ENCODE results near the gene GRIP2. TPM values are rescaled to one million over a fixed set of nuclear protein-coding genes. Genes with fewer than 3 reads are reported as not detected.

The GRIP2 gene
- polyA plus RNA-seq, 1 experiment = not detected

GRCh38 chr3:14550651-14551611 lies 10.8 kb upstream of the GRIP2 start:
- Histone ChIP-seq H3K4me3 (ENCODE audit: low read depth, low read length) (no peak overlapping the region), H3K27ac (ENCODE audit: low read depth, low read length) (no peak overlapping the region), H3K9me3 (ENCODE audit: control insufficient read depth, insufficient read depth, low read length) (no peaks in the 10 kb centered on the region; the same call in 1 of the 2 replicates), H3K27me3 (ENCODE audit: control insufficient read depth, insufficient read depth, low read length) (peaks cover 26% of the 10 kb centered on the region)
- DNase-seq (ENCODE audit: low read depth, low spot score) = no peak
- ChIA-PET POLR2A (no interaction called here), CTCF (interaction anchor here (0.8 to 2.1 kb wide), 3 partner anchors 12 to 348 kb away, joined by 3 to 10 read pairs (median 6); no protein-coding TSS in a partner anchor)
- TF ChIP-seq, protein P1, sequence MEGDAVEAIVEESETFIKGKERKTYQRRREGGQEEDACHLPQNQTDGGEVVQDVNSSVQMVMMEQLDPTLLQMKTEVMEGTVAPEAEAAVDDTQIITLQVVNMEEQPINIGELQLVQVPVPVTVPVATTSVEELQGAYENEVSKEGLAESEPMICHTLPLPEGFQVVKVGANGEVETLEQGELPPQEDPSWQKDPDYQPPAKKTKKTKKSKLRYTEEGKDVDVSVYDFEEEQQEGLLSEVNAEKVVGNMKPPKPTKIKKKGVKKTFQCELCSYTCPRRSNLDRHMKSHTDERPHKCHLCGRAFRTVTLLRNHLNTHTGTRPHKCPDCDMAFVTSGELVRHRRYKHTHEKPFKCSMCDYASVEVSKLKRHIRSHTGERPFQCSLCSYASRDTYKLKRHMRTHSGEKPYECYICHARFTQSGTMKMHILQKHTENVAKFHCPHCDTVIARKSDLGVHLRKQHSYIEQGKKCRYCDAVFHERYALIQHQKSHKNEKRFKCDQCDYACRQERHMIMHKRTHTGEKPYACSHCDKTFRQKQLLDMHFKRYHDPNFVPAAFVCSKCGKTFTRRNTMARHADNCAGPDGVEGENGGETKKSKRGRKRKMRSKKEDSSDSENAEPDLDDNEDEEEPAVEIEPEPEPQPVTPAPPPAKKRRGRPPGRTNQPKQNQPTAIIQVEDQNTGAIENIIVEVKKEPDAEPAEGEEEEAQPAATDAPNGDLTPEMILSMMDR (IDR thresholded peaks at IDR 0.05; ENCODE audit: low read depth, low read length) = no peak

- DNase-seq (ENCODE audit: low read depth, low spot score) = no peak
- POLR2A ChIA-PET = no interaction called here
- CTCF ChIA-PET = interaction anchor here (1.0 to 3.7 kb wide), 7 partner anchors 9 to 353 kb away, joined by 3 to 53 read pairs (median 5); no protein-coding TSS in a partner anchor
- peaks cover 21% of the 10 kb centered on the region for H3K27me3 ChIP-seq (ENCODE audit: control insufficient read depth, insufficient read depth, low read length)
- no peak overlapping the region for H3K27ac ChIP-seq (ENCODE audit: low read depth, low read length)
- no peaks in the 10 kb centered on the region; the same call in 1 of the 2 replicates for H3K9me3 ChIP-seq (ENCODE audit: control insufficient read depth, insufficient read depth, low read length)
- no peak overlapping the region for H3K4me3 ChIP-seq (ENCODE audit: low read depth, low read length)
- TF ChIP-seq, protein P1 (IDR thresholded peaks at IDR 0.05; ENCODE audit: low read depth, low read length) = no peak
Measured at GRCh38 chr3:14550181-14550580, 10.0 kb upstream of the GRIP2 start.

- ChIA-PET CTCF (interaction anchor here (0.6 to 5.5 kb wide), 14 partner anchors 9 to 870 kb away, joined by 3 to 53 read pairs (median 5); no protein-coding TSS in a partner anchor), POLR2A (interaction anchor here (0.7 kb wide), 1 partner anchor 659 kb away, joined by 3 read pairs; no protein-coding TSS in a partner anchor)
- H3K4me3 ChIP-seq (ENCODE audit: low read depth, low read length) = no peak overlapping the region
- TF ChIP-seq, protein P1 (IDR thresholded peaks at IDR 0.05; ENCODE audit: low read depth, low read length) = peak; percentile 47
- no peak for DNase-seq (ENCODE audit: low read depth, low spot score)
- peaks cover 13% of the 10 kb centered on the region for H3K27me3 ChIP-seq (ENCODE audit: control insufficient read depth, insufficient read depth, low read length)
- no peak overlapping the region for H3K27ac ChIP-seq (ENCODE audit: low read depth, low read length)
- no peaks in the 10 kb centered on the region; the same call in 1 of the 2 replicates for H3K9me3 ChIP-seq (ENCODE audit: control insufficient read depth, insufficient read depth, low read length)
Measured at GRCh38 chr3:14549256-14549919, 9.2 kb upstream of the GRIP2 start.

GRCh38 chr3:14548321-14548729 lies 8.2 kb upstream of the GRIP2 start:
- CTCF ChIA-PET = interaction anchor here (0.7 to 5.5 kb wide), 10 partner anchors 10 to 652 kb away, joined by 3 to 53 read pairs (median 4); no protein-coding TSS in a partner anchor
- Histone ChIP-seq H3K27ac (ENCODE audit: low read depth, low read length) (no peak overlapping the region), H3K27me3 (ENCODE audit: control insufficient read depth, insufficient read depth, low read length) (peaks cover 11% of the 10 kb centered on the region), H3K9me3 (ENCODE audit: control insufficient read depth, insufficient read depth, low read length) (no peaks in the 10 kb centered on the region; the same call in 1 of the 2 replicates), H3K4me3 (ENCODE audit: low read depth, low read length) (no peak overlapping the region)
- TF ChIP-seq, protein P1 (IDR thresholded peaks at IDR 0.05; ENCODE audit: low read depth, low read length) = peak; percentile 80
- POLR2A ChIA-PET = no interaction called here
- DNase-seq (ENCODE audit: low read depth, low spot score) = peak; percentile 33

Data from AG04450 (cell line).